ENCODE data around the gene SCNN1G. TPM values are rescaled to one million over a fixed set of nuclear protein-coding genes. Genes with fewer than 3 reads are reported as not detected.

SCNN1G gene
- total RNA-seq, 2 experiments from 2014 or later = not detected

- ChIA-PET POLR2A (no interaction called here), CTCF (no interaction called here)
- TF ChIP-seq CTCF (IDR thresholded peaks at IDR 0.05) = no peak
- intact Hi-C loops (cut with micrococcal nuclease) = no loop called here
- H3K4me1 Mint-ChIP-seq (ENCODE audit: low read depth) = no peaks in the 10 kb centered on the region
- no peak overlapping the region for H3K4me3 Mint-ChIP-seq
- no peak overlapping the region for H3K27ac Mint-ChIP-seq
- H3K36me3 Mint-ChIP-seq (ENCODE audit: low read depth) = no peaks in the 10 kb centered on the region
- peak; percentile 5 for DNase-seq
- H3K9me3 Mint-ChIP-seq = no peaks in the 10 kb centered on the region
- peaks cover 2% of the 10 kb centered on the region for H3K27me3 Mint-ChIP-seq
- peak; percentile 18 for ATAC-seq
Measured at GRCh38 chr16:23255000-23255399, 72.5 kb downstream of the SCNN1G start.

- ATAC-seq (no peak), DNase-seq (no peak)
- POLR2A ChIA-PET = no interaction called here
- H3K4me3 Mint-ChIP-seq = no peak overlapping the region
- H3K36me3 Mint-ChIP-seq (ENCODE audit: low read depth) = no peaks in the 10 kb centered on the region
- H3K9me3 Mint-ChIP-seq = no peaks in the 10 kb centered on the region
- H3K27ac Mint-ChIP-seq = no peak overlapping the region
- CTCF ChIA-PET = no interaction called here
- intact Hi-C loops (cut with micrococcal nuclease) = no loop called here
- no peak for TF ChIP-seq CTCF (IDR thresholded peaks at IDR 0.05)
- no peaks in the 10 kb centered on the region for H3K4me1 Mint-ChIP-seq (ENCODE audit: low read depth)
- H3K27me3 Mint-ChIP-seq = peaks cover 2% of the 10 kb centered on the region
Measured at GRCh38 chr16:23256440-23256839, 73.9 kb downstream of the SCNN1G start.

- no peak overlapping the region for H3K4me3 Mint-ChIP-seq
- H3K9me3 Mint-ChIP-seq = no peaks in the 10 kb centered on the region
- intact Hi-C loops (cut with micrococcal nuclease) = no loop called here
- ChIA-PET CTCF (no interaction called here), POLR2A (no interaction called here)
- TF ChIP-seq CTCF (IDR thresholded peaks at IDR 0.05) = no peak
- no peaks in the 10 kb centered on the region for H3K36me3 Mint-ChIP-seq (ENCODE audit: low read depth)
- DNase-seq = no peak
- no peak overlapping the region for H3K27ac Mint-ChIP-seq
- H3K4me1 Mint-ChIP-seq (ENCODE audit: low read depth) = no peaks in the 10 kb centered on the region
- H3K27me3 Mint-ChIP-seq = peaks cover 5% of the 10 kb centered on the region
- no peak for ATAC-seq
Measured at GRCh38 chr16:23257682-23258081, 75.1 kb downstream of the SCNN1G start.

- TF ChIP-seq CTCF (IDR thresholded peaks at IDR 0.05) = no peak
- H3K9me3 Mint-ChIP-seq = no peaks in the 10 kb centered on the region
- DNase-seq (no peak), ATAC-seq (no peak)
- H3K27ac Mint-ChIP-seq = no peak overlapping the region
- CTCF ChIA-PET = no interaction called here
- intact Hi-C loops (cut with micrococcal nuclease) = no loop called here
- H3K27me3 Mint-ChIP-seq = peaks cover 7% of the 10 kb centered on the region
- POLR2A ChIA-PET = no interaction called here
- no peaks in the 10 kb centered on the region for H3K4me1 Mint-ChIP-seq (ENCODE audit: low read depth)
- H3K36me3 Mint-ChIP-seq (ENCODE audit: low read depth) = no peaks in the 10 kb centered on the region
- H3K4me3 Mint-ChIP-seq = no peak overlapping the region
Measured at GRCh38 chr16:23258919-23259237, 76.3 kb downstream of the SCNN1G start.

Other genes with a start within 250 kb of the SCNN1G start
- gene USP31, start 33.3 kb upstream of the SCNN1G start, total RNA-seq = 1 to 10 TPM; 4.5 to 4.9 TPM
- not detected for gene SCNN1B, start 119.6 kb downstream of the SCNN1G start, total RNA-seq